AG04450 (cell line): Measurements from ENCODE around the gene OR10AD1. TPM values are rescaled to one million over a fixed set of nuclear protein-coding genes. Genes with fewer than 3 reads are reported as not detected.
"Not testable (repeated sequence)": the region's sequence is repeated elsewhere in the genome, so short reads cannot be mapped to it uniquely, and the experiment has no call there.

Experiments used
- CTCF ChIA-PET: fragments of 300-600, 350-600 bp; formaldehyde crosslinking; extraction: SDS; loops from one replicate; lab custom pipeline; 2022; ENCODE audit warnings: antibody characterized with exemption, inconsistent platforms; lab: Charles Lee
- POLR2A ChIA-PET: fragments of 350-600 bp; formaldehyde crosslinking; extraction: SDS; loops from one replicate; lab custom pipeline; 2021; ENCODE audit warnings: antibody characterized with exemption, inconsistent platforms; lab: Yijun Ruan, JAX
- DNase-seq: peaks from one replicate; pipeline ENCODE4 v3.0.0-alpha.2; 2011; ENCODE audit warnings: low read depth, low spot score
- H3K27ac ChIP-seq: one replicate; pipeline ENCODE4 v1.5.1; 2012; ENCODE audit warnings: low read depth, low read length, control low read depth
- H3K27me3 ChIP-seq: one replicate; pipeline ENCODE4 v1.6.0; 2012; ENCODE audit warnings: low read length; ENCODE audit not compliant: control insufficient read depth, insufficient read depth
- H3K4me3 ChIP-seq: 2 replicates; pipeline ENCODE4 v1.5.1; 2011; ENCODE audit warnings: mild to moderate bottlenecking, low read depth, low read length, control low read depth
- H3K9me3 ChIP-seq: 2 replicates; pipeline ENCODE4 v1.5.1; 2012; ENCODE audit warnings: low read length; ENCODE audit not compliant: control insufficient read depth, insufficient read depth
- polyA minus RNA-seq: library from RNA; depleted of rRNA, polyadenylated mRNA; stranded (reverse); fragments of >200 nt; gene quantifications from 2 replicates; pipeline ENCODE4 v1.2.3, GENCODE V29; 2011; rRNA and poly(A)+ RNA removed
- polyA plus RNA-seq: library from polyadenylated mRNA; depleted of rRNA; stranded (reverse); fragments of >200 nt; gene quantifications from 2 replicates; pipeline ENCODE4 v1.2.3, GENCODE V29; 2011; rRNA removed
- TF ChIP-seq, protein P1 (sequence below): IDR thresholded peaks from 2 replicates; pipeline ENCODE4 v1.5.1; 2011; ENCODE audit warnings: low read depth, low read length, control low read depth, inconsistent platforms

The OR10AD1 gene, protein sequence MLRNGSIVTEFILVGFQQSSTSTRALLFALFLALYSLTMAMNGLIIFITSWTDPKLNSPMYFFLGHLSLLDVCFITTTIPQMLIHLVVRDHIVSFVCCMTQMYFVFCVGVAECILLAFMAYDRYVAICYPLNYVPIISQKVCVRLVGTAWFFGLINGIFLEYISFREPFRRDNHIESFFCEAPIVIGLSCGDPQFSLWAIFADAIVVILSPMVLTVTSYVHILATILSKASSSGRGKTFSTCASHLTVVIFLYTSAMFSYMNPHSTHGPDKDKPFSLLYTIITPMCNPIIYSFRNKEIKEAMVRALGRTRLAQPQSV
- not detected in 2 replicates for polyA plus RNA-seq
- polyA minus RNA-seq = not detected in 2 replicates

DNA sequence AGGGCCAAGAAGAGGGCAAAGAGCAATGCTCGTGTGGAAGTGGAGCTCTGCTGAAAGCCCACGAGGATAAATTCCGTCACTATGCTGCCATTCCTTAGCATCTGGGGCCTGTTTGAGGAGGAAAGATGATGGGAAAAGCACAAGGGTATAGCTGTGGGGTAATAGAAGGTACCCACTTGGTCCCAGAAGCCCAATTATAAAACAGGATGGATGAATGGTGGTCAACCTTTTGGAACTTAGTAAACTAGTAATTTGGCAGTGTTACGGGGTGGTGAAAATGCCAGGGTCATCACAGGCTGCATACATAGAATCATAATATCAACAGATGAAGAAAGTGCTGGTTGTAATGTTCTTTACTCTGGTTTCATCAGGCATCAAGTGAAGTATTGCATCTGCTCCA, at the start of gene OR10AD1:
TSS of gene OR10AD1 (minus strand) at position 101 of the 400 bp plus-strand sequence. CDS start at position 101, 0 bp downstream.
- POLR2A ChIA-PET = no interaction called here
- CTCF ChIA-PET = interaction anchor here (2.0 kb wide), 1 partner anchor 14 kb away, joined by 8 read pairs; no protein-coding TSS in a partner anchor
- TF ChIP-seq, protein P1, sequence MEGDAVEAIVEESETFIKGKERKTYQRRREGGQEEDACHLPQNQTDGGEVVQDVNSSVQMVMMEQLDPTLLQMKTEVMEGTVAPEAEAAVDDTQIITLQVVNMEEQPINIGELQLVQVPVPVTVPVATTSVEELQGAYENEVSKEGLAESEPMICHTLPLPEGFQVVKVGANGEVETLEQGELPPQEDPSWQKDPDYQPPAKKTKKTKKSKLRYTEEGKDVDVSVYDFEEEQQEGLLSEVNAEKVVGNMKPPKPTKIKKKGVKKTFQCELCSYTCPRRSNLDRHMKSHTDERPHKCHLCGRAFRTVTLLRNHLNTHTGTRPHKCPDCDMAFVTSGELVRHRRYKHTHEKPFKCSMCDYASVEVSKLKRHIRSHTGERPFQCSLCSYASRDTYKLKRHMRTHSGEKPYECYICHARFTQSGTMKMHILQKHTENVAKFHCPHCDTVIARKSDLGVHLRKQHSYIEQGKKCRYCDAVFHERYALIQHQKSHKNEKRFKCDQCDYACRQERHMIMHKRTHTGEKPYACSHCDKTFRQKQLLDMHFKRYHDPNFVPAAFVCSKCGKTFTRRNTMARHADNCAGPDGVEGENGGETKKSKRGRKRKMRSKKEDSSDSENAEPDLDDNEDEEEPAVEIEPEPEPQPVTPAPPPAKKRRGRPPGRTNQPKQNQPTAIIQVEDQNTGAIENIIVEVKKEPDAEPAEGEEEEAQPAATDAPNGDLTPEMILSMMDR = no peak

DNA sequence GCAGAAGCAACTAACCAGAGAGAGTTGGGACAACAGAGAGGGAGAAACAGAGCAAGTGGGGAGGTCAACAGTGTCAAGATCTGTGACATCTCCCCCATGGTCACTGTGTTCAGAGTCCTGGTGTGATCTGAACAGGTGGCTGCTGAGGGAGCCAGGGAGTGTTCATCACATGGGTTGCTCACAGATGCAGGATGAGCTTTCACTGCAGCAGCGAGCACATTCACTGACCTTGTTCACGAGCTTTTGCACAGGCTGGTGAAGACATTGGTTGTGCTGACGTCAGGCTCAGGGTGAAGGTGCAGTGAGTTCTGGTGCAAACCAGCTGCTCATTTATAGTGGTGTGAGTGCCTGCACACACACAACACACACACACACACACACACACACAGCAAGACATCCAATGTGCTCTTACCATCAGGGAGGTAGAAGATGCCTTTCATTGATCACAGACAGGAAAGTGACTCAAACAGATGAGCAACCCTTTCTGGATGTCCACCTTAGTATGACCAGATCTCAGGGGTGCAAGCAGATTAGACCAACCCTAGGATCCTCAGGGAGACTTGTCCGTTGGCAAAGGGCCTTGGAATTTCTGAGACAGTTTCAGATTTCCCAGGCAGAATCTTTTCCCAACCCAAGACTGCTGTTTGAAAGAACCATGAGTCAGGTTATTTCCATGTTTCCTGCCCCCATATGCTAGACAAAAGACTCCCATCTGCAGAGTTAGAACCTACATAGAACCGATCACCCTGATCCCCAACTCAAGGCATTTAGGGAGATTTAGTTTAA, 44.3 kb upstream of the OR10AD1 start:
- CTCF ChIA-PET = no interaction called here
- POLR2A ChIA-PET = no interaction called here
- no peak overlapping the region for H3K27ac ChIP-seq
- H3K27me3 ChIP-seq = peaks cover 2% of the 10 kb centered on the region
- no peaks in the 10 kb centered on the region for H3K9me3 ChIP-seq
- no peak for DNase-seq
- H3K4me3 ChIP-seq = no peak overlapping the region
- TF ChIP-seq, protein P1 = no peak

More for the DNA sequence above, at the start of gene OR10AD1:
- Histone ChIP-seq H3K27ac (no peak within 1 kb of the TSS), H3K9me3 (no peaks in the 10 kb centered on the region; the same call in 1 of the 2 replicates), H3K4me3 (no peak within 1 kb of the TSS), H3K27me3 (no peaks in the 10 kb centered on the region)
- no peak for DNase-seq

DNA sequence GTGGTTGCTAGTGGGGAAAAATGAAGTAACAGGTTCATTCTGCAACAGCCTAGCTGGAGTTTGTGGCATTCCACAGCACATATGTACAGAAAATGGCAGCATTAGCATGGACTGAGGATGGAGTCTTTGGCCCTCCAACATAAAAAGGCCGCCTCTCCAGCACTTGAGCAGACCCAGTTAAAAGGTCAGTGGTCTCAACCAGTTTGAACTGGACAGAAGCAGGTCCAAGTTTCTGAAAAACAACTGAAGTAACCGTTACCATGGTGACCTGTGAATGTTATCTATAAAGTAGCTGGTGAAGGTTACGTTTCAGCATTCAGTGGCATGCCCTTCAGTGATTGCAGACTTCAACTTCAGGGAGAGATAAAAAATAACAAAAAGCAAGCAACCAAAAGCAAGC, 34.1 kb upstream of the OR10AD1 start:
- ChIA-PET CTCF (no interaction called here), POLR2A (no interaction called here)
- TF ChIP-seq, protein P1 = no peak

DNA sequence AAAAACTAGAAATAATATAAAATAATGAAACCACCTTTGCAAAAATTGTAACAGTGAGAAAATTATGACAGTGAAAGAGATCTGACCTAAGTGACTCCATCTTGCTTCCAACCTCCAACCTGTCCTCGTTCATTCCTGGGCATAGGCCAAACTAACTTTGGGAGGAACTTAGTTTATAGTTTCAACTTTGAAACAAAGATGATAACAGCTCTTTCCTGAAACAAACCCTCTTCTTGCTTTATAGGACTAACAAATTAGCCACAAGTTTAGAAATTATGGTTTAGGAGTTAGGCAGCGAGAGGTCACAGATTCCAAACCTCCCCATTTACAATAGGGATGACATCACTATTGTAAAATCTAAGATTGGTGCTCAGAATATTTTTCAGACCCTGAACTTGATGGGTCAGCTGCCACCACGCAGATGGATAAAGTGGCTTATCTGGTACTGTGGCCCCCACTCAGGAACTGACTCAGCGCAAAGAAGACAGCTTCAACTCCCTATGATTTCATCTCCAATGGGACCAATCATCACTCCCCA, 32.8 kb upstream of the OR10AD1 start:
- Histone ChIP-seq H3K4me3 (no peak overlapping the region), H3K9me3 (no peaks in the 10 kb centered on the region), H3K27me3 (no peaks in the 10 kb centered on the region), H3K27ac (no peak overlapping the region)
- ChIA-PET CTCF (no interaction called here), POLR2A (no interaction called here)
- no peak for DNase-seq
- TF ChIP-seq, protein P1 = no peak

More for the DNA sequence above, 34.1 kb upstream of the OR10AD1 start:
- H3K4me3 ChIP-seq = no peak overlapping the region
- no peaks in the 10 kb centered on the region for H3K9me3 ChIP-seq
- no peak for DNase-seq
- H3K27me3 ChIP-seq = no peaks in the 10 kb centered on the region
- no peak overlapping the region for H3K27ac ChIP-seq

DNA sequence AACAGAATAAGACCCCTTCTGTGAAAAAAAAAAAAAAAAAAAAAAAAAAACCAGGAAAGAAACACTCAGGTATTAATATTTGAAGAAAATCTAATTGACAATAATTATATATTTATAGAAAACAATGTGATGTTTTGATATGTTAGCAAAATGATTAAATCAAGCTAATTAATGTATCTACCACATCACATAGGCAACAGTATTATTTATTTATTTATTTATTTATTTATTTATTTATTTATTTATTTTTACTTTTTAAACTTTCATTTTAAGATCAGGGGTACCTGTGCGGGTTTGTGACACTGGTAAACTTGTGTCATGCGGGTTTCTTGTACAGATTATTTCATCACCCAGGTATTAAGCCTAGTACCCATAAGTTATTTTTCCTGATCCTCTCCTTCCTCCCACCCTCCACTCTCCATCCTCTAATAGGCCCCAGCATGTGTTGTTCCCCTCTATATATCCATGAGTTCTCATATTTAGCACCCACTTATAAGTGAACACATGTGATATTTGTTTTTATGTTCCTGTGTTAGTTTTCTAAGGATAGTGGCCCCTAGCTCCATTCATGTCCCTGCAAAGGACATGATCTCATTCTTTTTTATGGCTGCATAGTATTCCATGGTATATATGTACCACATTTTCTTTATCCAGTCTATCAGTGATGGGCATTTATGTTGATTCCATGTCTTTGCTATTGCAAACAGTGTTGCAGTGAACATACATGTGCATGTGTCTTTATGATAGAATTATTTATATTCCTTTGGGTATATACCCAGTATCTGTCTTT, 28.3 kb upstream of the OR10AD1 start:
- H3K27me3 ChIP-seq, CTCF ChIA-PET, H3K9me3 ChIP-seq, POLR2A ChIA-PET, H3K27ac ChIP-seq, DNase-seq, H3K4me3 ChIP-seq: not testable (repeated sequence)

DNA sequence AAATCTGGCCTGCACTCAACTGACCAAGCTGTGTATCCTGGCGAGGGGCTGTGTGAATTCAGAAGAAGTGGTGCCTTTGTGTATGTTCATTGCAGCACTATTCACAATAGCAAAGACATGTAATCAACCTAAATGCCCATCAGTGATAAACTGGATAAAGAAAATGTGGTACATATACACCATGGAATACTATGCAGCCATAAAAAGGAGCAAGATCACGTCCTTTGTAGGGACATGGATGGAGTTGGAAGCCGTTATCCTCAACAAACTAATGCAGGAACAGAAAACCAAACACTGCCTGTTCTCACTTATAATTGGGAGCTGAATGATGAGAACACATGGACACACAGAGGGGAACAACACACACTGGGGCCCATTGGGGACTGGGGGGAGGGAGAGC, 21.4 kb upstream of the OR10AD1 start:
- DNase-seq, H3K27ac ChIP-seq, CTCF ChIA-PET, H3K9me3 ChIP-seq, POLR2A ChIA-PET, H3K27me3 ChIP-seq, H3K4me3 ChIP-seq: not testable (repeated sequence)
